Measurements from ENCODE around the gene ANKRD7.

GRCh38 chr7:118175740-118176139, 48.8 kb upstream of the ANKRD7 start:
- no peak for TF ChIP-seq CTCF (IDR thresholded peaks at IDR 0.05)
- no peak for TF ChIP-seq POLR2A (IDR thresholded peaks at IDR 0.05)
